Suppressor macrophage treated with lipopolysaccharide for 1 hour (primary cell): ENCODE data around the gene WNT7B.

ENCODE experiments used
- DNase-seq, 3 donors: peaks; one replicate each; pipeline ENCODE4 v3.0.0-alpha.2; 2020 to 2022

WNT7B gene

DNA sequence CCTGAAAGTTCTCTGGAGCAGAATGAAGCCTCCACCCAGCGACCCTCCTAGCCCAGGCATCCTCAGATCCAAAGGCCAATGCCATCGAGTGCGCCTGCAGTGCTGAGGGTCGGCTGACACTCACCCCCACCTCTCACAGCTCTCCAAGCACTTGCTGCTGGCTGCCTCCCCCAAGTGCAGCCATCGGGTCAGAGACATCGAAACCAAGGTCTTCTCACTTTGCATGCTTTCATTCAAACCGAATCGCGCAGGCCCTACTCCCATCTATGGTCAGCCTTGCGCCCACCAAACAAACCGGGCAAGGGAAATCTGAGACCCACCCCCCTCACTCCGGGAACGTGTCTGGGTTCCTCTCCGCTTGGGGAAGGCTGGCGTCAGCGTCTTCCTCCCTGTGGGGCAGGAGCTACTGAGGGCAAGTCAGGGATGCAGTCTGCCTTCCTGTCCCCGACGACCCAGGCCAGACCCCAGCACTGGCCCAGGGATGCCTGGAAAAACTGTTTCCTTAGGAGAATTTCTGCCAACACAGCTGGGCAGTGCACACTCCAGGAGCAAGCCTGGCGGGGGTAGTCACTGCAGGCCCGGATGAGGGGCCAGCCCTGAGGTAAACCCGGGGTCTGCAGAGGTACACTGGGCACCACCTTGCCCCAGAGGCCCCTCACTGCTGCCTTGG, 7.0 kb downstream of the WNT7B start:
- no peak for DNase-seq

DNA sequence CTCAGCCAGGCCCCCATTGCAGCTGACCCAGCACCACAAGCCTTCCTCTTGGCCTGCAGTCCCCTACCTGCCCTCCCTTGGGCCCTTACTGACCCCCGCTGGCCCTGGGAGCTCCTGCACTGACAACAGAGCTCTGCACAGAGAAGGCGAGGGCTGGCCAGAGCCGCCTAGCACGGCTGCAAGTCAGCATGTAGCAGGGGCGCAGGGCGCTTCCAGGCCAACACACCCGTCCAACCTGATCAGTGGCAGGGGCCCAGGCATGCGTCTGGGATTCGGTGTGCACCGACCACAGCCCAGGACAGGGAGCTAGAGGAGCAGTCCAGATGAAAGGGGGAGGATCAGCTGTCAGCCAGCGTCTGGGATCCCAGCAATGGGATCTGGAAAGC, 7.6 kb downstream of the WNT7B start:
- DNase-seq = no peak

DNA sequence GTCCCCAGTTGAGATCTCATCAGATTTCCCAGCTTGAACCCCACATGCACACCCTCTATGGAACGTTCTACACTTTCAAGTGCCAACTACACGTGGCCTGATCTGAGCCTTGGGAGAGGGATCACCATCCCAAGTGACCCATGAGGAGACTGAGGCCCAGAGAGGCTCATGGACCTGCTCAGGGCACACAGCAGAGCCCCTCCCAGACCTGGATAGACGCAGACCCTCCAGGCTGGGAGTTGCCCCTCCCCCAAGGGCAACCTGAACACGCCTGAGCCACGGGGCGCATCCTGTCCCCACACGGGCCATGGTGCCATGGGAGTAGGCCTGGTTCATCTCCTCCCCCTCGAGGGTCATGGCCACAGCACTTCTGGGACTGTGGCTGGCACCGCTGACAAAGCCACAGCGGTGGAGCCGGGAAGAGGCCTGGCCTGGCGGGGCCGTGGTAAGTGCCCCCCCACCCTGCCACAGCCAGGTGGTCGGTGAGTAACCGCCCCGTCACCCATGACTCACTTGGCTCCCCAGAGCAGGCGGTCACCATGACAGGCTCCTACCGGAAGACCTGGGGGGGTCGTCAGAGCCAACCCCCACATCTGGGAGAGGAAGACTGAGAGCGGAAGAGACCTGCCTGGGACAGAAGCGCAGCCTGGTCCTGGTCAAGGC, 8.1 kb downstream of the WNT7B start:
- DNase-seq = no peak

DNA sequence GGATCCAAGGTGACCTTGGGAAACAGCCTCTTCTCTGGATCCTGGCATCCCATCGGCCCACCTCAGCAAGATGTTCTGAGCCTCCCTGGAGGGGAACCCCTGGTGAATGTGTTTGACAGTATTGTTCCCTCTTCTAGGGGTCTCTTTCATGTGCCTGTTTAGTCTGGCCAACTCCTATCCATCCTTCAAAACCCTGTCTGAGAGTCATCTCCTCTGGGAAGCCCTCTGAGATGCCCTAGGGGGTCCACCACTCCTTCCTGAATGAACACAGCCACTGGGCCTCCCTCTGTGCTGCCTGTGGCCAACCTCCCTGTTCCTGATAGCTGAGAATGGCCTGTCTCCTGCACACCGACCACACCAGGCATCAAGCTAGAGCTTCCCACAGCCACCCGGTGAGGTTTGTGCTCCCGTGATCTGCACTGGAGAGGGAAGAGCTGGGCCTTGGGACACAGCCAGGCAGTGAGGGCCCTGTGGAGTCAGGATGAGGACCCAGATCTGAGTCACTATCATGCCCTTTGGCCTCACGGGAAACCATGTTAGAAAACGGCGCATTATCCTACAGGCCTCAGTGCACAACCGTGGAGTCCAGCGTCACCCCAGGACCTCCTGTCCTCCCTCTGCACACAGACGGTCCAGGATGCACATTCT, 8.8 kb downstream of the WNT7B start:
- DNase-seq = no peak

DNA sequence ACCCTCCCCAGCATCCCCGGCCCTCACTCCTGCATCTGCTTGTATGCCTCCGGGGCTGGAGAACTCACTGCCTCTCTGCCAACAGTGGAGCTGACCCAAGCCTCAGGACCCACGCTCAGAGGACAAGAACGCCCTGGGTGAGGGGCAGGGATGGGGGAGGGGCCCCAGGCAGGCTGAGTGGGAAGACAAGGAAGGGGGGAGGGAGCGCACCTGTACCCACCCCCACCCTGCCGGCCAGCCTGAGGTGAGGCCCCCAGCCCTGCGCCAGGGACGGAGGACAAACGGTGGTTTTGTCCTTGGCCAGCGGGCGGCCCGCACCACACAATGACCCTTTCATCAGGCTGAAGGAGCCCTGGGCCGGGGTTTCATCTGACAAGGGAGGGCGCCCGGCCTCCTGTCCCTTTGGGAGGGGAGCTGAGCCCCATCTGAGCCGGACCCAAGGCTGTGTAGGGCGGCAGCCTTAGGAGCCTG, 10.0 kb downstream of the WNT7B start:
- no peak for DNase-seq

GRCh38 chr22:45966320-45966894, 10.6 kb downstream of the WNT7B start:
- no peak for DNase-seq

GRCh38 chr22:45965563-45965962, 11.4 kb downstream of the WNT7B start:
- no peak for DNase-seq

DNA sequence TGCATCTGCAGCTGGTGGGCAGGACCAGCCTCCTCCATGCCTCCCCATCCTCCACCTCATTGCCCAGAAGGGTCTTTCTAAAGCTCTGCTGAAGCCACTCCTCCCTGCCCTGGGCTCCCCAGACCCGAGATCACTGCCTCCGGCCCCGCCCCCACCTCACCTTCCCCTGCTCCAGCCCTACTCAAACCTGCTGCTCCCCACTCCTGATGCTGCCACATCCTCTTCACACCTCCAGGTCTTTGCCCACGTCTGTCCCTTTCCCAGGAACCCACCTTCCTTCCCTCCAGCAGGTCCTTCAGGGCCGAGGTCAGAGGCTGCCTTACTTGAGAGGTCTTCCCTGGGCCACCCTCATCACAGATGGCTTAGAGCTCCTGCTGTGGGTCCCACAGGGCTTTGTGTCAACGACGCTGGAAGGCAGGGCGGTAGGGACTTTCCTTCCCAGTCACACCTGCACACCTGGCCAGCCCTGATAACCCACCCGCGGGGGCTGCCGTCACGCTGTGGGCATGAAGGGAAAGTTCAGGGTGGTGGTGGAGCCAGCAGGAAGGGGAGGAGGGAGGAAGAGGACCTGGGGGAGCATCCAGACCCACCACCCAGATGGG, 11.9 kb downstream of the WNT7B start:
- no peak for DNase-seq

GRCh38 chr22:45964372-45964771, 12.6 kb downstream of the WNT7B start:
- no peak for DNase-seq

DNA sequence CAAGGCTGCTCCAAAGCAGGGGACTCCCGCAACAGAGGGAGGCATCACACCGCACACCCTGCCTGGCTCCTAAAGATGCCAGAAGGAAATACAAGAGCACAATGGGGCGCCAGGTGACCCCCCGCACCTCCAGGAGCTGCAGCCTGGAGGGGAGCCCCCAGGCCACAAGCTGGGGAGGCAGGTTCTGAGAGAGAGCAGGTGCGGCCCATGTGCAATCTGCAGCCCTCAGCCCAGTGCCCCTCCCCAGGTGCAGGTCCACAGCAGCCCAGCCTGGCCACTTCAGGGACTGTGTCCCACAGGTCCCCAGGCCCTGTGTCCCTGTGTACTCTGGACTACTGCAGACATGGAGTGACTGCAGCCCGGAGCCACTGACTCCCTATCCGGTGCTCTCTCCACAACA, 13.1 kb downstream of the WNT7B start:
- no peak for DNase-seq

DNA sequence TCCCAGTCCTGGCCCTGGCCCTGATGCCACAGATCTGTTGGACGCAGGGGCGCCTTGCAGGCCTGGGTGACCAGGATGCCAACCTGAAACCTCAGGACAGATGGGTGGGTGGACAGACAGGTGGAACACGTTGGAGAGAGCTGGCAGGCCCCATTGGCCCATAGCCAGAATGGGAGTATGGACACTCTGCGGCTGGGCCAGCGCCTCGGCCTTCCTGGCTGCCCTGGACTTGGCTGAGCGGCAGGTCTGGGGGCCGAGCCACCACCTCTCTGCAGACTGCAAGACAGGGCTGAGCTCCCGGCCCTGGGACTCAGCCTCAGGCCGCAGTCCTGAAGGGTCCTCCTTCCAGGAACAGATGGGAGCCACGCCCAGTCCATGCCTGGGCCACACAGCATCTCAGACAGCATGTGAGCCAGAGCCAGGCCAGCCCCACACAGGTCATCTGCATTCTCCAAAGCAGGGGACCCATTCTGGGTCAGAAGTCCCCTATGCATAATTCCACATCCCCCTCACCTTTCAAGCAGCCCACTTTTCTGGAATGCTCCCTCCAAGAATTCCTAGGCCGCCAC, 14.1 kb downstream of the WNT7B start:
- no peak for DNase-seq

GRCh38 chr22:45962434-45962718, 14.6 kb downstream of the WNT7B start:
- DNase-seq = no peak

GRCh38 chr22:45961679-45962433, 15.1 kb downstream of the WNT7B start:
- no peak for DNase-seq

DNA sequence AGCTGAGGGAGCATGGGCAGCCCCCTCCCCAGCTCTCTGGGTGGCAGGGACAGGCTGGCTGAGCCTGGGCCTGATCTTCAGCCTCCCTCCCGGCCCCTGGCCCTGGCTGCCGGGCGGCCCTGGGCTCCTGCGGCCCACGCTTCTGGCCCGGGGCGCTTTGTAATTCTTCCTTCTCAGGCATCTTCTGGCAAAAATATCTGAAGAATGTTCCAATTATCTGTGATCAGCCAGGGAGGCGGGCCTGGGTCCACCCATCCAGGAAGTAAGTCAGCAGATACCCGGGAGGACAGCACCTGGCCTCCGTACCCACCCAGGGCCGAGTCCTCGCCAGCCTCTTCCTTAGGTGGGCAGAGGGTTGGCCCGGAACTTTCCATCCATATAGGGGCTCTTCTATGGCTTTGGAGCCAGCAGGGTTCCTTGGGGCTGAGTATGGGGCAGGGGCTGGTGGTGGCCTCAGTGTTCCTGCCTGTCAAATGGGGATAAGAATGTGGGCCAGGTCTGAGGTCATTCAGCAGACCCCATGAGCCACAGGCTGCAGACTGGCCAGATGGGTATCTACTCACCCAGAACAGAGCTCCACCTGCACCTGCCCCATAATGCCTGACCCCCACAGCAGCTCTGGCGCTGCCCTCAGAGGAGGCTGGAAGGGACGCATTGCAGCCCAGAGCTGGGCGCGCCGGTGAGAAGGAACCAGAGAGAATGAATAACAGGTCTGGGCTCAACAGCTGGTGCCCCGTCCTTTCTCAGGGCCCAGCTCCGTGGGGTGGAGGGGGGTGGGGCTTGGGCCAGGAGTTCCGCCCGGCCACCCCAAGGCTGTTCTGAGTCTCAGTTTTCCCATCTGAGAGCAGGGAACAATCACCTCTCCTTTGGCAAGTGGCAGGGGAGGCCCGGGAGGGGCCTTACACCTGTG, 16.2 kb downstream of the WNT7B start:
- no peak for DNase-seq

GRCh38 chr22:45959719-45960476, 17.1 kb downstream of the WNT7B start:
- DNase-seq = no peak

GRCh38 chr22:45958971-45959370, 18.0 kb downstream of the WNT7B start:
- DNase-seq = no peak

GRCh38 chr22:45957826-45958225, 19.1 kb downstream of the WNT7B start:
- no peak for DNase-seq

GRCh38 chr22:45953178-45953577, 23.8 kb downstream of the WNT7B start:
- DNase-seq = no peak

GRCh38 chr22:45952553-45952952, 24.4 kb downstream of the WNT7B start:
- no peak for DNase-seq

DNA sequence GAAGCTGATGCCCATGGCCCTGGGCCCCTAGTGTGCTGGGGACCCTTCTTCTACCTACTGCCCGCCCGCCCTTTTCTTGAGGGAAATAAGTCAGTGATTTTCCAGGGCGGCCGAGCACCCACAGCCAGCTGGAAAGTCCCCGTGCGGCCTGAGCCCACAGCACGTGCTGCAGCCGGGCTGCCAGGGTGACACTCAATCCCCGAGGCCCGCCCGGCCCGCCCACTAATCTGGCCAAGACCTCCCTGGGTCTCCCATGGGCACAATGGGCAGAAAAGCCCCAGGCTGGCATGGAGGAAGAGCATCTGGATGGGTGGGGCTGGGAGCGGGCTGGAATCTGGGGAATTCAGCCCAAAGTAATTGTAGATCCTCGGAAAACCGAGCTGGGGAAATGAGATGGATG, 24.8 kb downstream of the WNT7B start:
- DNase-seq = no peak

DNA sequence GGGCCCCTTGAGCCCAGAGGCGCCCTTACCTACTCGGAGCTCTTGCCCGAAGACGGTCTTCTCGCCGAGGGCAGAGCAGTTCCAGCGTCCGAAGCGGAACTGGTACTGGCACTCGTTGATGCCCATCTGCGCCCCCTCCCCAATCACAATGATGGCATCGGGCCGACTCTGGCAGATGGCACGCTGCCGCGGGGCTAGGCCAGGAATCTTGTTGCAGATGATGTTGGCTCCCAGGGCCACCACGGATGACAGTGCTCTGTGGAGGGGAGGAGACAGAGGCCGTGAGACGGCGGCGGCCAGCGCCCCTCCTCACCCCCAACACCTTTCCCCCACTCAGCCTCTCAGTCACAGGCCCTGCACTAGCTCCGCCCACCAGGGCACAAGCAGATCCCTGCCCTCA, 27.1 kb downstream of the WNT7B start:
- no peak for DNase-seq
